Anterior cingulate cortex (tissue), 58 donors: ENCODE data around the gene FAT1.

Source experiments
- DNase-seq, 58 donors: peaks; one replicate each; lab custom pipeline; 2025; lab: John Stamatoyannopoulos, UW

The FAT1 gene

GRCh38 chr4:186627226-186627865, 96.3 kb downstream of the FAT1 start:
- no peak for DNase-seq

- DNase-seq: no peak
Measured at GRCh38 chr4:186624951-186625350, 98.7 kb downstream of the FAT1 start.

DNA sequence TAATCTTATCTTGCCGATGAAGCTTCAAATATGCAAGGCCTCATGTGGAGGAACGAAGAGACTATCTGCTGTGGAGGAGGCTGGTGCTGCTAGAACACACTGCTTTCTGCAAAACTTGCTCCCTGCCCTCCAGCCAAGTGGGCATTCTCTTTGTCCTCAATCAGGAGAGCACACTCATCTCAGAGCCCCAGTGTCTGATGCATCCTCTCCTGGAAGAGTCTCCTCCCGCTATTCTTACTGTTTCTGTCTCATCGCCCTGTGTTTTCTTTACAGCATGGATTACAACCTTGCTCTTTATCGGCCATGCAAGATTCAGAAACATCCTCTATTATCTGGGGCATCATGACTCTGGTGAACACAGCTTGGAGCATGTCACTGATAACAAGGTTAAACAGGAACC, 100.1 kb downstream of the FAT1 start:
- no peak for DNase-seq

DNA sequence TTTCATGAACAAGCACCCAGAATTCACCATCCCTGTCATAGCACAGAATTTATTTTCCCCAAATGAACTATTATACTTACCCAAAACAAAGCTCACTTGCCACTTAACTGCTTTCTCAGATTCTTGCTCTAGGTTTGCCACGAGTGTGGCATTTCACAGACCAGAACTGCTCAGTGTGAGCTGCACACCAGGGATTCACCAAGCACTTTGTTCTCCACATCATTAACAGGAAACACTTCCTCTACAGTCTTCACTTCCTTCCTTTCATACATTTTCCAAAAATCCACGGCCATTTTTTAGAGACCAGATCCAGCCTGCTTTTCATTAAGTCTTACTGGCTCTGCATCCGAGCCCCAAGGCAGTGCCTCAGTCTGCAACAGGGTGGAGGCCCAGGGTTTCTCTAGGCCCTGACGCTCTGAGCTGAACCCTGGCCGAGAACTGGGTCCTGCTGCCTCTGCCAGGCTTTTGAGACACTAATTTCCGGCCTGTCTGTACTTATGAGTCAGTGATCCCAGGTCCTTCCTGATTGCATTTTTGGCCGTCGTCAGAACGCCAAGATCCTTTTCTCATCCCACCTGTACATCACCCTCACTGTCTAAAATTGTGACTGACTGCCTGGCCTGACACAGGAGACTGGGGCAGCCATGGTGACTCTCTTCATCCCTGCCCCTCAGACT, 100.7 kb downstream of the FAT1 start:
- no peak for DNase-seq

- no peak for DNase-seq
Measured at GRCh38 chr4:186621959-186622553, 101.6 kb downstream of the FAT1 start.

GRCh38 chr4:186619088-186619487, 104.6 kb downstream of the FAT1 start:
- DNase-seq: no peak

DNA sequence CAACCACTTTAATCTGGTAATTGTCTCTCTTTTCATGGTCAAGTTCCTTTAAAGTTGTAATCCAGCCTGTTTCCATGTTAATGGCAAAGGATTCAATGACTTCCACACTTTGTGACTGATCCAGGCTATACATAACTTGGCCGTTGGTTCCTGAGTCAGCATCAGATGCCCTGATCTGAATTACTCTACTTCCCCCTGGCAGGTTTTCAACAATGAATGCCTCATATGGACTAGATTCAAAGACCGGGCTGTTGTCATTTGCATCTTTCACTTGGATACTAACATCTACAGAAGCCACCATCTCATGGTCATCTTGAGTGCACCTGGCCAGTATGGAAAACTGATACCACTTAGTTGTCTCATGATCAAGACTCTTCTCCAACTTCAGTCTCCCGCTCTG, 105.7 kb downstream of the FAT1 start:
- no peak for DNase-seq

GRCh38 chr4:186607490-186607889, 116.2 kb downstream of the FAT1 start:
- DNase-seq: no peak

DNA sequence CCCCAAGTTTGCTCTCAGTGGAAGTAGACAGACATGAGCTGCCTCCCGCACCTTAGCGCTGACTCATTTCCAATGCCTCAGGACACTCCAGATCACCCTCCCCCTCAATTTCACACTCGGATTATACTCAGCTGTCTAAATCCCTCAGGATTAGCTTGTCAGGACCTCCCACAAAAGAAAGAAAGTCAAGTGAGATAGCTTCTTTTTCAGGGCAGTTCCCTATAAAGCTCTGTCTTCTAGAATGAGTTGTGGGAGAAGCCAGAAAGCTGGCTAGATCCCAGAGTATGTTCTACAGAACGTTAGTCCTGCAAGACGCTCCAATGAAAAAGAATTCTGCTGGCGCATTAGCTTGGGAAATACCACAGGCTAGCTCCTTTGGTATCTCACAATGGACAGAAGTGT, 117.1 kb downstream of the FAT1 start:
- no peak for DNase-seq

DNA sequence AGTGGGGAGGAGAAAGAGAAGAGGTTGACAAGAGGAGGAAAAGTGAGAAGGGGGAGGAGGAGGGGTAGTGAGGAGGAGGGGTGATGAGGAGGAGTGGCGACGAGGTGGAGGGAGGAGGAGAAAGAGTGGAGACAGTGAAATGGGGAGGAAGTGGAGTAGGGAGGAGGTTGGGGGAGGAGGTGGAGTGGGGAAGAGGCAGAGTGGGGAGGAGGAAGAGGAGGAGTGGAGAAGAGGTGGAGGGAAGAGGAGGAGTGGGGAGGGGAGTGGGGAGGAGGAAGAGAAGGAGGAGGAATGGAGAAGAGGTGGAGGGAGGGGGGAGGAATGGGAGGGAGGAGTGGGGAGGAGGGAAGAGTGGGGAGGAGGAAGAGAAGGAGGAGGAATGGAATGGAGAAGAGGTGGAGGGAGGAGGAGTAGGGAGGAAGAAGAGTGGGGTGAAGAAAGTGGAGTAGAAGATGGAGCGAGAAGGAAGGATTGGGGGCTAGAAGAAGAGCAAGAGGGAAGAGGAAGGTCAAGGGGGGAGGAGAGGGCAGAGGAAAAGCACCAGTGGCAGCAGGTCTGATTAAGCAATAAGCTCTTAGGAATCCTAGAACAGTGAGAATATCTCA, 118.3 kb downstream of the FAT1 start:
- no peak for DNase-seq

DNA sequence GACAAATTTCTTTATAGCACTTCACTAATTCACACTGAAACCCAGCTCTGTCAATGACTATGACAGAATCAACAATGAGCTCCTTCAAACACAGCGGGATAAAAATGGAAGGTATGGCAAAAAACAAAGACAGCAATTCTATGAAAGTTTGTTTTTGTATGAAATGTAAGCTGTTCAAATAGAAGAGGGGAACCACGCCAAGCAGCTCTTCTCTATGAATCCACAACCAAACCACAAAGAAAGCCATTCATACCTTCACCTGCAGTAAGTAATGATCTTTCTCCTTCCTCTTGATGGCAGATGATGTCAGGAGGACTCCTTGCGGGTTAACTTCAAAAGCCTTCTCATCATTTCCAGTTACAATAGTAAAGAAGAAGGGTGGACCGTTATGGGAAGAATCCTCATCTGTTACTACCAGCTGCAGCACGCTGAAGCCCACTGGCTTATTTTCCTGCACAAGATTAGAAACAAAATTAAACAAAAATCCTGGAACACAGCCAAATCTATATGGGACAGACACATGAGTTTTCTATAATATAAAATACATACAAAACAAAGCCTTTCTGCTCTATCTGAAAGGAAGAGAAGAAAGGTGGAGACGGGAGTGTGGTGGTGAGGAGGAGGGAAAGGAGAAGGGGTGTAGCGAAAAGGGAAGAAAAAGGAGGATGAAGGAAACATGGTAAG, 119.4 kb downstream of the FAT1 start:
- DNase-seq: no peak

- DNase-seq: no peak
Measured at GRCh38 chr4:186602978-186603377, 120.7 kb downstream of the FAT1 start.

DNA sequence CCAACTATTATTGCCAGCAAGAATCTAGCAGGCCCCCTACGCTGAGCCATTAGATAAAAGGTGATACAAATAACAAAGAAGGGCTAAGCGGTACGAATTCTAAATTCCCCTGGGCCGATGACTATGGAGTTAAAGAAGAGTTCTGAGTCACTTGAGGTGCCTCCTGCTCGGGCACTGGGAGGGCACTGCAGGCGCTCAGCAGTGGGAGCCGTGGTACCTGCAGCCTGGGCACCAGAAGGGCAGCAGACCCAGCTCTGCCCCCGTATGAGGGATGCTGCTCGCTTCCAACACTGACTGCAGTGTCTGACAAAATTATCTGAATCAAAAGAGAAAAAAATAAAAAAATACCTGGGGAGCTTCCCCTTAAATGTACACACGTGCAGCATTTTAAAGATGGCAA, 124.2 kb downstream of the FAT1 start:
- no peak for DNase-seq

DNA sequence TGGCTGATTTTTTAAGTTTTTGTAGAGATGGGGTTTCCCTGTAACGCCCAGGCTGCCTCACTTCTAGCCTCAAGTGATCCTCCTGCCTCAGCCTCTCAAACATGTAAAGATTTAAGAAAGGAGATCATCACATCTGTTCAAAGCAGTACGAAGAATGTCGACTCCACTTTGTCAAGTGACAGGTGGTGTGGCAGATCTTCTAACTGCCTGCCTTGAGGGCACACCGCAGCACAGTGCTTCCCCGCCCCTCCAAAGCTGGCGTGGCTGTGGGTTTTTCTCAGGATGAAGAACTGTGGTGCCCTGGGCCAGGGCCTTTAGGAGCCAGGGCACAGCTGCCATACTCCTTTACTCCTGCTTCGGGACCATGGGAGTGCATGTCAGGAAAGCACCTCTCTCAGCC, 125.0 kb downstream of the FAT1 start:
- no peak for DNase-seq

DNA sequence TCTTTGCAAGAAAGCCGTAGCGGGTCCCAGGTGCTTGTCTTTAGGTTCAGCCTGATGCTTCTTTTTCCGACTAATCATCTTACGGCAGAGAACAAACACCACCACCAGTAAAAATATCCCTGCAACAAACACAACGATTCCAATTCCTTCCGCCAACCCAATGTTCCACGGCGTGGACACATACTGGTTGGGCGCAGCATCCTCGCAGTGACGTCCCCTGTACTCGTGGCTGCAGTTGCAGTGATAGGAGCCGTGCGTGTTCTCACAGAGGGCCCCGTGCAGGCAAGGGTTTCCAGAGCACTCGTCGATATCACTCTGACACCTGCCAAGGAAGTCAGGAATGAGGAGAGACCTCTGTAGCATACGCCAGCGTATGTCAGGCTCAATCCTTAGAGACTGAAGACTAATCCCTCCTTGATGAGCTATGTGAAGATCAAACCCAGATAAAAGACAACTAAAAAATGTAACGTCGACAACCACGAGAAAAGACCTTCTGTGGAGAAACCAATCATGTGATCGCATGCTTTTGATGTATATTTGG, 126.7 kb downstream of the FAT1 start:
- no peak for DNase-seq

GRCh38 chr4:186596346-186596745, 127.3 kb downstream of the FAT1 start:
- DNase-seq: no peak

GRCh38 chr4:186593587-186593973, 130.1 kb downstream of the FAT1 start:
- DNase-seq: no peak

DNA sequence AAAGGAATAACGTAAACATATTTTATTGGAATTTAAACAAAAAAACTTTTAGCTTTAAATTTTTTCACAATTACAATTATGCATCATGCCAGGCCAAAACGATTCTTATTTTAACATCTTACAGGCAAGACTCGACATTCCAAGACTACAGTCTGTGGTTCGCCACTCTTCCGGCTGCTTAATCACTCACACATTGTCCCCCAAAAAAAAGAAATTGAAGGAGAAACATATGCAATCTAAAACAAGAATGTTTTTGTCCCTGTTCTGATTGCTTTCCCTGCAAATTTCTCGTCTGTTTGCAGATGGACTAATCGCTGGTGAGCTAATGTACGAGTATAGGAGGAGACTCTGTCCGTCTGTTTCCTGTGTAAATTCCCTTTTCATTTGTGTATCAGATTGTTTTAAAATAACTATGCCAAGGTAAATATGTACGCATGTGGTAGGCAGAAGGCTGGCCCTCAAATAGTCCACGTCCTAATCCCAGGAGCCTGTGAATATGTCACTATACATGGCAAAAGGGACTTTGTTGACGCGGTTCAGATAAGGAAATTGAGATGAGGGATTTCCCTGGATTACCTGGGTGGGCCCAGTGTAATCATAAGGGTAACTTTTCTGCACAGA, 130.6 kb downstream of the FAT1 start:
- no peak for DNase-seq

DNA sequence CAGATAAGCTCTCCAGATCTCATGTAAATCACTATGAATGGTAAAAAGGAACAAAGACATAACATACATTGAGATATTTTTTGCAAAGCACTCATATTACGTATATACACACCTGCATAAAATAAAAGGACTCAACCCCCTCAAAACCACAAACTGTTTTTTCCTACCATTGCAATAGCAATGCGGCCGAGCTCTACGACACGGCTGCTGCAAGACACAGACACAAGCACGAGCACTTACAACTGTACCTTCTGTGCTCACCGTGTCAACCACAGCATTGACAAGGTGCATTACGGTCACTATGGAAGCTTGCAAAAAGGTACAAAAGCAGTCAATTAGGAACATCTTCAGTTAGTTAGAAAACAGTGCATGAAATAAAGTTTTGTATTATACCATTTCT, 131.2 kb downstream of the FAT1 start:
- no peak for DNase-seq

DNA sequence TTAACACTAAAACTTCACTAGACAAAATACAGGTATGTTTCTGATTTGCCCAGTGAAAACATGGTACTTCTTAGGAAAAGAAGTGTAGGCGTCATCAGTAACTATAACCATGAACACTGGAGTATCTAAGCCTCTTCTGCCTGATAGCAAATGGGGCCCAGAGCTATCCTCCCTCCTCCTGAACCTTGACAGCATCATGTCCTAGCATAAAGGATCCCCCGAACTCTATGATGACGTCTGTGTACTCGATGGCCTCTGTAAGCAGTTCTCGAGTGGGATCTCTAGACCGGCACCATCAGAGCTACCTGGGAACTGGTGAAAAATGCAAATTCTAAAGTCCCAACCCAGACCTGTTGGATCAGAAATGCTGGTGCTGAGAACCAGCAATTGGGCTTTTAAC, 132.0 kb downstream of the FAT1 start:
- DNase-seq: no peak
